Caco-2 (cell line): Measurements from ENCODE around the gene ZNF365. TPM values are rescaled to one million over a fixed set of nuclear protein-coding genes. Genes with fewer than 3 reads are reported as not detected.

Experiments
- BruUV-seq: library from RNA; stranded (reverse); fragments of 400-500 nt; replicated peaks from 2 replicates; lab custom pipeline; 2021; lab: Mats Ljungman, UMichigan
- CTCF ChIA-PET: fragments of 300-600 bp; sonication (Branson Sonifier 250); formaldehyde crosslinking; loops from one replicate; lab custom pipeline; 2022; ENCODE audit warnings: antibody characterized with exemption; lab: Charles Lee
- POLR2A ChIA-PET: fragments of 300-600 bp; sonication (Branson Sonifier 250); formaldehyde crosslinking; loops from one replicate; lab custom pipeline; 2022; ENCODE audit warnings: antibody characterized with exemption; lab: Charles Lee
- DNase-seq, 2 experiments: peaks; one replicate each; pipeline versions ENCODE4 v3.0.0 to v3.0.0-alpha.2; 2020 to 2022
- H3K27me3 ChIP-seq: replicated peaks from 2 replicates; pipeline ENCODE4 v1.6.0; 2011; ENCODE audit warnings: low read length; ENCODE audit not compliant: control insufficient read depth, insufficient read depth
- H3K36me3 ChIP-seq: 2 replicates; pipeline ENCODE4 v1.5.1; 2011; ENCODE audit warnings: low read length; ENCODE audit not compliant: control insufficient read depth, insufficient read depth
- H3K4me1 ChIP-seq: fragments of 250-450 bp; sonication (Bioruptor Pico); 2 replicates; pipeline ENCODE4 v1.5.1; 2020; ENCODE audit warnings: mild to moderate bottlenecking
- H3K4me3 ChIP-seq: 2 replicates; pipeline ENCODE4 v1.5.1; 2011; ENCODE audit warnings: low read depth, mild to moderate bottlenecking, control low read depth, low read length
- H3K9me3 ChIP-seq: fragments of 250-450 bp; sonication (Bioruptor Pico); 2 replicates; pipeline ENCODE4 v1.5.1; 2020; ENCODE audit warnings: mild to moderate bottlenecking, moderate library complexity
- H3K27ac Mint-ChIP-seq: one replicate; pipeline ENCODE4 v1.8.0; 2022; ENCODE audit warnings: mixed read lengths; ENCODE audit not compliant: unreplicated experiment
- H3K27me3 Mint-ChIP-seq: one replicate; pipeline ENCODE4 v1.8.0; 2022; ENCODE audit warnings: mixed read lengths; ENCODE audit not compliant: insufficient read depth, unreplicated experiment
- H3K36me3 Mint-ChIP-seq: one replicate; pipeline ENCODE4 v1.8.0; 2022; ENCODE audit warnings: mild to moderate bottlenecking, mixed read lengths; ENCODE audit not compliant: insufficient read depth, unreplicated experiment
- H3K4me1 Mint-ChIP-seq: one replicate; pipeline ENCODE4 v1.8.0; 2022; ENCODE audit warnings: low read depth, mixed read lengths; ENCODE audit not compliant: unreplicated experiment
- H3K4me3 Mint-ChIP-seq: one replicate; pipeline ENCODE4 v1.8.0; 2022; ENCODE audit warnings: mild to moderate bottlenecking, moderate library complexity, mixed read lengths; ENCODE audit not compliant: unreplicated experiment
- H3K9me3 Mint-ChIP-seq: one replicate; pipeline ENCODE4 v1.8.0; 2022; ENCODE audit warnings: mixed read lengths; ENCODE audit not compliant: unreplicated experiment
- CTCF ChIP-seq, 2 experiments: fragments of 200-600 bp in 1 of 2; IDR thresholded peaks; 1 replicate in 1 of 2; 2 replicates in 1 of 2; pipeline versions ENCODE4 v1.5.1 to v1.8.0; 2011 to 2022; ENCODE audit warnings: antibody characterized with exemption in 1 of 2, control low read depth in 1 of 2, inconsistent platforms in 1 of 2, low read depth in 1 of 2, low read length in 1 of 2, mild to moderate bottlenecking in 1 of 2, moderate library complexity in 1 of 2; ENCODE audit not compliant: insufficient read depth in 1 of 2, severe bottlenecking in 1 of 2, unreplicated experiment in 1 of 2
- intact Hi-C: fragments of 100-400 bp; cut with micrococcal nuclease; formaldehyde crosslinking; loops from one replicate; pipeline ENCODE4 v1.10.0; 2022; ENCODE audit not compliant: unreplicated experiment
- total RNA-seq: library from RNA; stranded (reverse); gene quantifications from 2 replicates; pipeline ENCODE4 v1.2.3, GENCODE V29; 2022

The ZNF365 gene
- total RNA-seq, 1 experiment from 2014 or later = not detected

GRCh38 chr10:62333988-62334682 is 40.0 kb upstream of the ZNF365 start:
- intact Hi-C loops = no loop called here
- Histone ChIP-seq H3K9me3 (peaks cover 12% of the 10 kb centered on the region; the same call in 1 of the 2 replicates), H3K36me3 (no peaks in the 10 kb centered on the region), H3K4me1 (no peaks in the 10 kb centered on the region), H3K4me3 (no peak overlapping the region), H3K27me3 (no peaks in the 10 kb centered on the region)
- Mint-ChIP-seq H3K4me3 (no peak overlapping the region), H3K9me3 (peaks cover 18% of the 10 kb centered on the region), H3K4me1 (no peaks in the 10 kb centered on the region), H3K36me3 (no peaks in the 10 kb centered on the region), H3K27ac (no peak overlapping the region), H3K27me3 (peaks cover 22% of the 10 kb centered on the region)
- no peak for DNase-seq
- no TSS peak for BruUV-seq
- CTCF ChIA-PET = no interaction called here
- TF ChIP-seq CTCF (IDR thresholded peaks at IDR 0.05; ENCODE audit: insufficient read depth in 1 of 2, low read depth in 1 of 2, low read length in 1 of 2, severe bottlenecking in 1 of 2, unreplicated experiment in 1 of 2) = no peak
- POLR2A ChIA-PET = no interaction called here

- peaks cover 12% of the 10 kb centered on the region; the same call in 1 of the 2 replicates for H3K9me3 ChIP-seq
- intact Hi-C loops = no loop called here
- H3K4me1 Mint-ChIP-seq = no peaks in the 10 kb centered on the region
Observed at GRCh38 chr10:62335326-62335725, 38.8 kb upstream of the ZNF365 start.

GRCh38 chr10:62336404-62336803 is 37.8 kb upstream of the ZNF365 start:
- no peaks in the 10 kb centered on the region for H3K36me3 ChIP-seq
- intact Hi-C loops = no loop called here
- H3K27me3 ChIP-seq = no peaks in the 10 kb centered on the region
- Mint-ChIP-seq H3K9me3 (peaks cover 36% of the 10 kb centered on the region), H3K27me3 (peaks cover 16% of the 10 kb centered on the region), H3K4me3 (no peak overlapping the region), H3K36me3 (no peaks in the 10 kb centered on the region), H3K27ac (no peak overlapping the region), H3K4me1 (no peaks in the 10 kb centered on the region)
- peaks cover 16% of the 10 kb centered on the region for H3K9me3 ChIP-seq
- H3K4me1 ChIP-seq = no peaks in the 10 kb centered on the region
- TF ChIP-seq CTCF (IDR thresholded peaks at IDR 0.05; ENCODE audit: insufficient read depth in 1 of 2, low read depth in 1 of 2, low read length in 1 of 2, severe bottlenecking in 1 of 2, unreplicated experiment in 1 of 2) = no peak
- H3K4me3 ChIP-seq = no peak overlapping the region
- no TSS peak for BruUV-seq
- CTCF ChIA-PET = no interaction called here
- POLR2A ChIA-PET = no interaction called here
- DNase-seq = no peak

More at GRCh38 chr10:62335326-62335725, 38.8 kb upstream of the ZNF365 start:
- Mint-ChIP-seq H3K27me3 (peaks cover 19% of the 10 kb centered on the region), H3K36me3 (no peaks in the 10 kb centered on the region), H3K4me3 (no peak overlapping the region), H3K27ac (no peak overlapping the region), H3K9me3 (peaks cover 29% of the 10 kb centered on the region)
- Histone ChIP-seq H3K36me3 (no peaks in the 10 kb centered on the region), H3K4me1 (no peaks in the 10 kb centered on the region), H3K4me3 (no peak overlapping the region), H3K27me3 (no peaks in the 10 kb centered on the region)
- POLR2A ChIA-PET = no interaction called here
- DNase-seq = no peak
- no peak for TF ChIP-seq CTCF (IDR thresholded peaks at IDR 0.05; ENCODE audit: insufficient read depth in 1 of 2, low read depth in 1 of 2, low read length in 1 of 2, severe bottlenecking in 1 of 2, unreplicated experiment in 1 of 2)
- CTCF ChIA-PET = no interaction called here
- no TSS peak for BruUV-seq
